NT2/D1 (cell line): ENCODE results near the gene BABAM1.

Experiments
- DNase-seq: peaks from one replicate; pipeline ENCODE4 v3.0.0-alpha.2; 2011; ENCODE audit warnings: low read depth, low spot score
- H3K27me3 ChIP-seq: 2 replicates; pipeline ENCODE4 v1.6.0; 2011; ENCODE audit warnings: mild to moderate bottlenecking; ENCODE audit not compliant: insufficient read length, insufficient read depth
- H3K36me3 ChIP-seq: 2 replicates; pipeline ENCODE4 v1.6.1; 2011; ENCODE audit warnings: mild to moderate bottlenecking, low read length, mixed read lengths; ENCODE audit not compliant: insufficient read depth, insufficient read length
- H3K4me1 ChIP-seq: 2 replicates; pipeline ENCODE4 v1.5.1; 2011; ENCODE audit not compliant: insufficient read depth, insufficient read length
- H3K4me3 ChIP-seq: 2 replicates; pipeline ENCODE4 v1.5.1; 2011; ENCODE audit warnings: low read depth; ENCODE audit not compliant: insufficient read length
- H3K9ac ChIP-seq: 2 replicates; pipeline ENCODE4 v1.6.0; 2011; ENCODE audit warnings: low read depth; ENCODE audit not compliant: insufficient read length
- H3K9me3 ChIP-seq: 2 replicates; pipeline ENCODE4 v1.5.1; 2011; ENCODE audit warnings: mild to moderate bottlenecking, low read length; ENCODE audit not compliant: insufficient read depth
- SUZ12 ChIP-seq: IDR thresholded peaks from 2 replicates; pipeline ENCODE4 v1.6.1; 2011; ENCODE audit not compliant: insufficient read length, insufficient read depth; ENCODE audit errors: extremely low read depth
- YY1 ChIP-seq: IDR thresholded peaks from 2 replicates; pipeline ENCODE4 v1.6.1; 2011; ENCODE audit not compliant: insufficient read length, insufficient read depth
- ZNF274 ChIP-seq: IDR thresholded peaks from 2 replicates; pipeline ENCODE4 v1.6.1; 2011; ENCODE audit warnings: mild to moderate bottlenecking, low read depth, low read length

Gene BABAM1

DNA sequence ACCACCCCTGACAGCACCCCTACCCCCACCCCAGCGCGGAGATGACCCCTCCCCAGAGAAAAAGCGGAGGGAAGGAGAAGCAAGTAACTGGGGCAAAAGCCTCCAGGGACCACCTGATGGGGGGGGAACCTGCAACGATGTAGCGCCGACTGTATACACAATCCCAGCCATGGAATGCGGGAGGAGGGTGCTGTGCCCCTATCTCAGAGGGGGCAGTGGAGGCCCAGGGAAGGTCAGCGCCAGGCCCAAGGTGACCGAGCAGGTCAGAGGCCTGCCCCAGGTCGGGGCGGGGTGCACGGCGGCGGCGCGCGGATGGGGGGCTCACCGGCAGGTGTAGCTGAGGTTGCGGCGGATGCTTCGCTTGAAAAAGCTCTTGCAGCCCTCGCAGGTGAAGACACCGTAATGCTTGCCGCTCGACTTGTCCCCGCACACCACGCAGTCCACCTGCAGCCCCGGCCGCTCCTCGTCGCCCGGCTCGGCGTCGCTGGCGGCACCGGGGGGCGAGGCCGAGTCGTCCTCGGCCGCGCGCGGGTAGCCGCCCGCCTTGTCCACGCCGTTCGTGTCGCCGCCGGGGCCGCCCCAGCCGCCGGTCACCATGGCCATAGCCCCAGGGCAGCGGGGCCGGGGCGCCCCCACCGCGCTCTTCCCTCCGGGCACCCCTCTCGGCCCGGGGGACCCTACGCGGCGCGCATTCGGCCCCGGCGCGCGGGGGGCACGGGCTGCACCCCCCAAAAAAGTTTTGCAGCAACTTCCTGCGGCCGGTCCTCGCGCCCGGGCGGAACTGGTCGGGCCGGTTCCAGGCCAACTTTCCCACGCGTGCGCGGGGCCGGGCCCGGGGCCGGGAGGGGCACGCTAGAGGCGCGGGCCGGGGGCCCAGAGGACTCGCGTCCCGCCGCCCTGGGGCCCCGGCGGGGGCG lies 22.4 kb upstream of the BABAM1 start:
- no peak for TF ChIP-seq SUZ12
- no peak for TF ChIP-seq ZNF274
- no peak for TF ChIP-seq YY1
- no peak for DNase-seq
- peak overlapping the region; percentile 95 for H3K4me3 ChIP-seq
- no peaks in the 10 kb centered on the region for H3K9me3 ChIP-seq
- H3K4me1 ChIP-seq, result peaks cover 33% of the 10 kb centered on the region
- no peaks in the 10 kb centered on the region for H3K27me3 ChIP-seq
- H3K9ac ChIP-seq, result peak overlapping the region; percentile 92
- peaks cover 11% of the 10 kb centered on the region for H3K36me3 ChIP-seq

DNA sequence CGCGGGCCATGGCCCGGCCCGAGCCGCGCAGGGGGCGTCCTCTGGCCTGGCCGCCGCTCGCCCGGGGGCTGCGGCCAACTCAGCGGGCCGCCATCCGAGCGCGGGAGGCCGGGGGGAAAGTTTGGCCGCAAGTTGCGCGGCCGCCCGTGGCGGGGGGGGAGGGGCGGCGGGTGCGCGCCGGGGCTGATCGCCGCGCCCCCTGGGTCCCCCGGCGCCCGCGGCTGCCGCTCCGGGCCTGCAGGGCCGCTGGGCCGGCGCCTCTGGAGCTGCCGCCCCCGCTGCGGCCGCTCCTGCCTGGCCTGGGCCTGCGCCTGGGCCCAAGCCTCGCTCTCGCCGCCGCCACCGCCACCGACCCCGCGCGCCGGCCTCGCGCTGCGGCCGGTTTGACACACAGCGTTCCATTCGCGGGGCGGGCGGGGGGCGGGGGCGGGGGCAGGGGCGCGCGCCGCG lies 21.7 kb upstream of the BABAM1 start, which contains the start of gene NR2F6:
TSS of gene NR2F6 (minus strand) at position 385 of the 450 bp plus-strand sequence. CDS start 699 bp downstream, outside the sequence.
- H3K4me3 ChIP-seq, result peak within 1 kb of the TSS; percentile 95
- H3K9ac ChIP-seq, result peak within 1 kb of the TSS; percentile 92
- H3K36me3 ChIP-seq, result peaks cover 6% of the 10 kb centered on the region
- TF ChIP-seq SUZ12 (no peak), ZNF274 (no peak), YY1 (no peak)
- DNase-seq, result no peak
- no peaks in the 10 kb centered on the region for H3K27me3 ChIP-seq
- H3K4me1 ChIP-seq, result peaks cover 32% of the 10 kb centered on the region
- H3K9me3 ChIP-seq, result no peaks in the 10 kb centered on the region

DNA sequence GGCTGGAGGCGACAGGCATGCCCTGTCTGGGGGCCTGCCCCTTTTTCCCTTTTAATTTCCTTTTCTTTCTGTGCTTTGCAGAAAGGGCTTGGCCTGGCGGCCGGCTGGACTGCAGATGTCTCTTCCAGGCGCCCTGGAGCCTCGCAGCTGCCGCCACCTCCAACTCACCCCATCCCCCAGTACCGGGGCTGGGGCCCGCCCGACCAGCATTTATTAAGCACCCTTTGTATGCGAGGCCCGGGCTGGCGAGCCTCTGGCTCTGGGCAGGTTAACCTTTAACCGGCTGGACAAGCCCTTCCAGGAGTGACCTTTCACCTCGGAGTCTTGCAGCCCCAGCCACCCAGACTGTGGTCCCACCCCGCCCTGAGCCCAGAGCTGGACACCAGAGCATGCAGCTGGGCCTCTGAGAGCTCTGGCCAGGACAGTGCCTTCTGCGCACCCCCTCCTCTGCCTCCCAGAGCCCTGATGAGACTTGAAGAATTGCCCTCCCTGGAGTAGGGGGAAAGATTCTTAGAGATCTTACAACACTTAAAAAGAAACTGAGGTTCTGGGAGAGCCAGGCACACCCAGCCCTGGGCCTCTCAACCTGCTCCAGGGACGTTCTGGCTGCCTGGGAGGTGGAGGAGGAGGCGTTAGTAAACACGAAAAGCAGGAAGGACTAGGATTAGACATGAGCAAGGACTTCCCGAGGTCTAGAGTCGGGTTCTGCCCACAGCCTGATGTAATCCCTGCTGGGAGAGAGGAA lies 20.4 kb upstream of the BABAM1 start:
- Histone ChIP-seq H3K27me3 (no peaks in the 10 kb centered on the region), H3K4me3 (peak overlapping the region; percentile 49), H3K4me1 (peaks cover 31% of the 10 kb centered on the region), H3K9me3 (no peaks in the 10 kb centered on the region), H3K36me3 (no peaks in the 10 kb centered on the region), H3K9ac (peak overlapping the region; percentile 72)
- no peak for DNase-seq
- TF ChIP-seq YY1 (no peak), ZNF274 (no peak), SUZ12 (no peak)

DNA sequence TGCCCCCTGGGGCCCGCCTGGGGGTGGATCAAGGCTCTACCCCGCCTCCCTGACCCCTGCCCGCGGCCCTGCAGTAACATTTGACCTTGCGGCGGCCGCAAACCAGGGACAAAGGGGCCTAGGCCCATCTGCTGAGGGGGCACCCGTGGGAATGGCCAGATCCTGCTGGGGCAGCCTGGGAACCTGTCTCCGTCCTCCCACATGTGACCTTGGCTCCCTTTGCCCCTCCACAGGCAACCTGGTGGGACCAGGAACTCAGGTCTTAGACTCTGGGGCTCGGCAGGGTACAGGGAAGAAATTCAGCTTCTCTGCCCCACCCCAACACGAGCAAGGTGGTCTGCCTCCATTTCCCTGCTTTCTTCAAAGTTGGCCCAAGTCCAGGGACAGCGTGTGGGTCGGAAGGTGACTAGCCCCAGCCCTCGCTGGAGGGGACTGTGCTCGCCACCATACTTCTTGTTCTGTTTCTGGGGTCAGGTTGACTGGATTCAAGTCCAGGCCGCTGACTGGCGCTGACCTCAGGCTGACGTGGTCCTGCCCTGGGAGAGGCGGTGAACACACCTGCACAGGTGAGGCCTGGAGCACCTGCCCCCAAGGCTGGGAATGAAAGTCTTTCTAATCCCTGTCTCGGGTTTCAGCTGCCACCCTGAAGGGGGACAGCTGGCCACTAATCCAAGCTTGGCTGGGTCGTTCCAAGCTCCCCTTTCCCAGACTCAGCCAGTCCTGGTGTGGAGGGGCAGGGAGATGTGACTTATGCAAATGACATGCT lies 19.0 kb upstream of the BABAM1 start:
- H3K4me3 ChIP-seq, result no peak overlapping the region
- TF ChIP-seq ZNF274 (no peak), YY1 (no peak), SUZ12 (no peak)
- H3K9ac ChIP-seq, result peak overlapping the region; percentile 43
- H3K36me3 ChIP-seq, result no peaks in the 10 kb centered on the region
- no peaks in the 10 kb centered on the region for H3K9me3 ChIP-seq
- DNase-seq, result no peak
- peaks cover 24% of the 10 kb centered on the region for H3K4me1 ChIP-seq
- no peaks in the 10 kb centered on the region for H3K27me3 ChIP-seq

DNA sequence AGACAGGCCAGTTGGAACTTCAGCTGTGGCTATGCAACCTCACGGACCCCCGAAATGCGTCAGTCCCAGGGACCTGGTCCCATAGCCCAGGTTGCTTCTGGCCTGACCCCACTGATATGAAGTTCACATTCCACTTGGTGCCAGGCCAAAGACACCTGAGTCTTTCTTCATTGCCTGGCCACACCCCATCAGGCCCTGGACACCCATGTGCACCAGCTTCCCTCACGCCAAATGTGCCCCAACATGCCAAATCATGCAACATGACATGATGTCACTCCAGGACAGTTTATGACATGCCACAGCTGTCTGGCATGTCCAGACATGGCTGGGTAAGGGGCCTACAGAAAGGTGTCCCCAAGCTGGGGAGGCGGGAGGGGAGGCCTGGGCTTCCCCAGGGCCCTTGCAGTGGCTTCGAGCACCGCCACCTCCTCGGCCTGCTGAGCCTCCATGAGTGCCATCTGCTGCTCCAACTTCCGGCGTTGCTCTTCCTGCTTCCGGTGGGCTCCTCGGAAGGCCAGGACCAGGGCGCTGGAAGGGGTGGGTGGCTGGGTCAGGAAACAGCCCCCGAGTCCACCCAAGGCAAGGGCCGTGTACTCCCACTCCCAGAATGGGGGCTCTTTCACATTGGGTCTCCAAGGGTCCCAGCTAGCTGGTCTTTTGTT lies 17.2 kb upstream of the BABAM1 start:
- Histone ChIP-seq H3K36me3 (no peaks in the 10 kb centered on the region), H3K27me3 (no peaks in the 10 kb centered on the region), H3K4me3 (no peak overlapping the region), H3K9ac (no peak overlapping the region), H3K4me1 (peaks cover 28% of the 10 kb centered on the region), H3K9me3 (no peaks in the 10 kb centered on the region)
- TF ChIP-seq YY1, result no peak
- no peak for TF ChIP-seq SUZ12
- TF ChIP-seq ZNF274, result no peak
- no peak for DNase-seq

DNA sequence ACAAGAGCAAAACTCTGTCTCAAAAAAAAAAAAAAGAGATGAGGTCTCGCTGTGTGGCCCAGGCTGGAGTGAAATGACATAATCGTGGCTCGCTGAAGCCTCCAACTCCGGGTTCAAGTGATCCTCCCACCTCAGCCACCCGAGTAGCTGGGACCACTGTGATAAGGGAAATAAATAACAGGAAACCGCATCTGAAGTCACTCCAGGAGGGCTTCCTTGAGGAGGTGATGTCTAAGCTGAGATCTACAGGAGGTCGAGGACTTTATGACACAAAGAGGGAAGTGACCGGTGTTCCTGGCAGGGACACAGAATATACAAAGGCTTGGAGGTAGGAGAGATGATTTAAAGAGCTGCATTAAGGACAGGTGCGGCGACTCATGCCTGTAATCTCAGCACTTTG lies 12.6 kb upstream of the BABAM1 start:
- no peak for DNase-seq
- Histone ChIP-seq H3K27me3 (peaks cover 10% of the 10 kb centered on the region), H3K36me3 (no peaks in the 10 kb centered on the region), H3K4me1 (peaks cover 8% of the 10 kb centered on the region), H3K4me3 (no peak overlapping the region), H3K9me3 (peaks cover 21% of the 10 kb centered on the region; the same call in 1 of the 2 replicates), H3K9ac (peak overlapping the region; percentile 0)
- TF ChIP-seq SUZ12, result no peak
- TF ChIP-seq ZNF274, result no peak
- no peak for TF ChIP-seq YY1
